Trophoblast cell (in vitro differentiated cells and primary cell): ENCODE data around the gene KIAA0040.

Source experiments
- DNase-seq, 2 donors: peaks; one replicate each; pipeline ENCODE4 v3.0.0-alpha.2; 2016
- H2AFZ ChIP-seq: 2 replicates; pipeline ENCODE4 v1.6.1; 2013; ENCODE audit warnings: low read length, moderate library complexity, mild to moderate bottlenecking; ENCODE audit not compliant: insufficient read depth, poor library complexity
- H2AK5ac ChIP-seq: 2 replicates; pipeline ENCODE4 v1.6.1; 2013; ENCODE audit warnings: mild to moderate bottlenecking, low read length
- H2BK120ac ChIP-seq: 2 replicates; pipeline ENCODE4 v1.6.1; 2013; ENCODE audit warnings: low read length, mild to moderate bottlenecking, moderate library complexity; ENCODE audit not compliant: insufficient read depth, poor library complexity
- H2BK12ac ChIP-seq: 2 replicates; pipeline ENCODE4 v1.6.1; 2013; ENCODE audit warnings: mild to moderate bottlenecking, low read length, moderate library complexity
- H2BK5ac ChIP-seq: 2 replicates; pipeline ENCODE4 v1.6.1; 2013; ENCODE audit warnings: low read length, low read depth, moderate library complexity, mild to moderate bottlenecking; ENCODE audit not compliant: poor library complexity
- H3K14ac ChIP-seq: 2 replicates; pipeline ENCODE4 v1.6.1; 2013; ENCODE audit warnings: mild to moderate bottlenecking, low read length
- H3K18ac ChIP-seq: 2 replicates; pipeline ENCODE4 v1.6.1; 2013; ENCODE audit warnings: mild to moderate bottlenecking, low read length
- H3K23ac ChIP-seq: 2 replicates; pipeline ENCODE4 v1.6.1; 2013; ENCODE audit warnings: low read length
- H3K27ac ChIP-seq: 2 replicates; pipeline ENCODE4 v1.5.1; 2013; ENCODE audit warnings: low read depth, mild to moderate bottlenecking, inconsistent platforms, low read length, moderate library complexity
- H3K27me3 ChIP-seq: 2 replicates; pipeline ENCODE4 v1.6.1; 2013; ENCODE audit warnings: inconsistent platforms, mild to moderate bottlenecking, low read length, moderate library complexity; ENCODE audit not compliant: insufficient read depth
- H3K36me3 ChIP-seq, 2 experiments: 1 replicate in 1 of 2; 2 replicates in 1 of 2; pipeline ENCODE4 v1.6.1; 2013; ENCODE audit warnings: low read length in 2 of 2, mild to moderate bottlenecking in 2 of 2, moderate library complexity in 1 of 2; ENCODE audit not compliant: insufficient read depth in 2 of 2, control insufficient read depth in 1 of 2
- H3K4ac ChIP-seq: 2 replicates; pipeline ENCODE4 v1.6.1; 2013; ENCODE audit warnings: low read depth, mild to moderate bottlenecking, low read length, moderate library complexity
- H3K4me1 ChIP-seq, 2 experiments: 1 replicate in 1 of 2; 2 replicates in 1 of 2; pipeline ENCODE4 v1.6.1; 2013; ENCODE audit warnings: low read length in 2 of 2, mild to moderate bottlenecking in 2 of 2, moderate library complexity in 1 of 2; ENCODE audit not compliant: insufficient read depth in 2 of 2, control insufficient read depth in 1 of 2
- H3K4me2 ChIP-seq: 2 replicates; pipeline ENCODE4 v1.6.1; 2013; ENCODE audit warnings: inconsistent platforms, mild to moderate bottlenecking, low read length, moderate library complexity
- H3K4me3 ChIP-seq: 2 replicates; pipeline ENCODE4 v1.5.1; 2013; ENCODE audit warnings: mild to moderate bottlenecking, low read depth, low read length, inconsistent platforms
- H3K79me1 ChIP-seq: one replicate; pipeline ENCODE4 v1.6.1; 2013; ENCODE audit warnings: low read length
- H3K79me2 ChIP-seq: 2 replicates; pipeline ENCODE4 v1.6.1; 2013; ENCODE audit warnings: low read length, mild to moderate bottlenecking; ENCODE audit not compliant: control insufficient read depth, insufficient read depth, poor library complexity
- H3K9ac ChIP-seq: 2 replicates; pipeline ENCODE4 v1.6.1; 2013; ENCODE audit warnings: mild to moderate bottlenecking, low read length
- H3K9me3 ChIP-seq: 2 replicates; pipeline ENCODE4 v1.6.1; 2013; ENCODE audit warnings: low read depth, mild to moderate bottlenecking, control low read depth, inconsistent platforms, low read length; ENCODE audit not compliant: insufficient read depth
- H4K12ac ChIP-seq: 2 replicates; pipeline ENCODE4 v1.6.1; 2013; ENCODE audit warnings: low read depth, mild to moderate bottlenecking, low read length, moderate library complexity
- H4K8ac ChIP-seq: 2 replicates; pipeline ENCODE4 v1.6.1; 2013; ENCODE audit warnings: low read depth, mild to moderate bottlenecking, low read length, moderate library complexity
- H4K91ac ChIP-seq: one replicate; pipeline ENCODE4 v1.6.1; 2013; ENCODE audit warnings: low read depth, mild to moderate bottlenecking, low read length, moderate library complexity
- WGBS: extraction: QIAGEN DNeasy Blood & Tissue Kit; methylation state at CpG from one replicate; pipeline ENCODE4 v1.1.7; 2013; ENCODE audit warnings: missing lambda C conversion rate; ENCODE audit not compliant: insufficient read length, insufficient coverage; ENCODE audit errors: extremely low coverage; 5-methylcytosine and 5-hydroxymethylcytosine counted together

The KIAA0040 gene

DNA sequence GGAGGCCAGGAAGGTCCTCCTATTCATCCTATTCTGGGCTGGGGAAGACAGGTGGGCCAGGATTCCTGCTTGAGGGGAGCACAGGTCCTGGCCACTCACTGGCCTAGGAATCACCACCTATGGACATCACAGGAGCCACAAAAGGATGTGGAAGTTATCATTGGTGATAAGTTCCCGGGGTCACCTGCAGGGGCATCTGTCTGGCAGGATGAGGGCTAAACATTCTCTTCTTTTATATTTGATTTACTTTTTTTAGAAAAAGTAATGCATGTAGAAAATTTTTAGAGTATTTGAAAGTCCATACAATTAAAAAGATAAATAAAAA lies 33.2 kb upstream of the KIAA0040 start:
- Histone ChIP-seq H4K8ac (no peak overlapping the region), H2BK5ac (no peak overlapping the region), H3K14ac (no peak overlapping the region), H3K36me3 (no peaks in the 10 kb centered on the region), H3K79me2 (no peaks in the 10 kb centered on the region), H2AK5ac (peak overlapping the region; percentile 83), H3K9ac (no peak overlapping the region), H3K9me3 (peaks cover 2% of the 10 kb centered on the region), H3K27ac (no peak overlapping the region), H3K23ac (no peak overlapping the region), H3K79me1 (peaks cover 8% of the 10 kb centered on the region), H3K4ac (no peak overlapping the region), H3K18ac (no peak overlapping the region), H3K27me3 (no peaks in the 10 kb centered on the region), H3K4me2 (no peak overlapping the region), H3K4me3 (no peak overlapping the region), H2BK120ac (no peak overlapping the region), H2BK12ac (peak overlapping the region; percentile 15), H3K4me1 (peaks cover 9 to 14% of the 10 kb centered on the region in 2 experiments), H2AFZ (no peak overlapping the region), H4K91ac (no peak overlapping the region), H4K12ac (no peak overlapping the region)
- no peak for DNase-seq
- WGBS, result no CpG with 5 or more reads among the region's 1 CpG

DNA sequence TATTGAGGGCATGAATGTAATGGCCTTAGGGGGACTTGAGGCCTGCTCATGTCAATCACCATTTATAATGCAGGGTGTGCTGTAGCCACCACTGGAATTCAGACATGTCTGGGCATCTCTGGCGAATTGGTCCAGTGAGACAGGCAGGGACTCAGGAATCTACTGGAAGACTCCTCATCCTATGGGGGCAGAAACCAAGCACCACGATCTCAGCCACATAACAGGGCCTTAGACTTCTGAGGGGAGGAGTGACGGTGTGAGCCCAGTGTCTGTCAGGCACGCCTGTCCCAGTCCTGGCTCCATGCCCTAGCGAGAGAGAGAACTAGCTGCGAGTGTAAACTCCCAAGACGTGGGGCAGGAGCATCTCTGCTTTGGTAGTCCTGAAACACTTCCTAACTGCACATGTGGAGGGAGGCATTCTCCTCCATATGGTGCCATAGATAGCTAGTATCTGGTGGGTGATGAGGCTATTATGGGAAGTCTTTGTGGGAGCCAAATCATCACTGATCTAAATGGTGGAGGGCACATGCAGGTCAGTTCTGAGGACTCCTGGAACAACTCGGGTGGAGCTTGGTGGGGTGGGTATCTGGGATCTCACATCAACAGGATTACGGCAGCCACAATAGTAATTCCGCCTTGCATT lies 29.8 kb upstream of the KIAA0040 start:
- no peak overlapping the region for H3K4me2 ChIP-seq
- no CpG with 5 or more reads among the region's 10 CpGs for WGBS

GRCh38 chr1:175221557-175222175 lies 29.1 kb upstream of the KIAA0040 start:
- peaks cover 9 to 14% of the 10 kb centered on the region in 2 experiments for H3K4me1 ChIP-seq
- peak overlapping the region; percentile 7 for H4K91ac ChIP-seq
- no peaks in the 10 kb centered on the region for H3K79me2 ChIP-seq
- no peak overlapping the region for H3K4me2 ChIP-seq
- H3K36me3 ChIP-seq, result no peaks in the 10 kb centered on the region
- peak overlapping the region; percentile 54 for H3K27ac ChIP-seq
- no peak overlapping the region for H2AK5ac ChIP-seq
- H4K12ac ChIP-seq, result no peak overlapping the region
- no peaks in the 10 kb centered on the region for H3K27me3 ChIP-seq
- no peak overlapping the region for H4K8ac ChIP-seq
- peaks cover 8% of the 10 kb centered on the region for H3K79me1 ChIP-seq
- no peak overlapping the region for H2AFZ ChIP-seq
- DNase-seq, result peak; percentile 58 to 69
- H3K23ac ChIP-seq, result no peak overlapping the region
- no peak overlapping the region for H3K14ac ChIP-seq
- no CpG with 5 or more reads among the region's 10 CpGs for WGBS
- no peak overlapping the region for H3K9ac ChIP-seq
- no peak overlapping the region for H2BK5ac ChIP-seq
- H3K4me3 ChIP-seq, result no peak overlapping the region
- peaks cover 2% of the 10 kb centered on the region for H3K9me3 ChIP-seq
- H2BK120ac ChIP-seq, result no peak overlapping the region
- H3K4ac ChIP-seq, result no peak overlapping the region
- no peak overlapping the region for H3K18ac ChIP-seq
- no peak overlapping the region for H2BK12ac ChIP-seq

More for the DNA sequence above, 29.8 kb upstream of the KIAA0040 start:
- Histone ChIP-seq H3K23ac (no peak overlapping the region), H3K14ac (peak overlapping the region; percentile 3), H3K36me3 (no peaks in the 10 kb centered on the region), H4K8ac (peak overlapping the region; percentile 1), H3K4ac (peak overlapping the region; percentile 0), H2BK120ac (peak overlapping the region; percentile 9), H3K4me3 (no peak overlapping the region), H2BK5ac (peak overlapping the region; percentile 7), H3K4me1 (peaks cover 9 to 14% of the 10 kb centered on the region in 2 experiments), H3K18ac (peak overlapping the region; percentile 2), H4K12ac (no peak overlapping the region), H3K27ac (peak overlapping the region; percentile 54), H3K9me3 (peaks cover 2% of the 10 kb centered on the region), H2AK5ac (peak overlapping the region; percentile 2), H4K91ac (peak overlapping the region; percentile 28), H3K9ac (no peak overlapping the region), H3K79me2 (no peaks in the 10 kb centered on the region), H3K79me1 (peaks cover 8% of the 10 kb centered on the region), H3K27me3 (no peaks in the 10 kb centered on the region), H2BK12ac (peak overlapping the region; percentile 3), H2AFZ (no peak overlapping the region)
- no peak for DNase-seq

GRCh38 chr1:175220853-175221556 lies 28.4 kb upstream of the KIAA0040 start:
- peak overlapping the region; percentile 62 for H2BK120ac ChIP-seq
- peaks cover 2% of the 10 kb centered on the region for H3K9me3 ChIP-seq
- no peaks in the 10 kb centered on the region for H3K27me3 ChIP-seq
- H3K4me2 ChIP-seq, result no peak overlapping the region
- H3K79me2 ChIP-seq, result no peaks in the 10 kb centered on the region
- H2BK12ac ChIP-seq, result no peak overlapping the region
- no CpG with 5 or more reads among the region's 11 CpGs for WGBS
- no peak for DNase-seq
- H4K8ac ChIP-seq, result peak overlapping the region; percentile 22
- peaks cover 8% of the 10 kb centered on the region for H3K79me1 ChIP-seq
- peaks cover 9 to 14% of the 10 kb centered on the region in 2 experiments for H3K4me1 ChIP-seq
- H3K9ac ChIP-seq, result no peak overlapping the region
- no peak overlapping the region for H3K4ac ChIP-seq
- H4K91ac ChIP-seq, result peak overlapping the region; percentile 56
- no peak overlapping the region for H2BK5ac ChIP-seq
- no peak overlapping the region for H2AK5ac ChIP-seq
- H2AFZ ChIP-seq, result no peak overlapping the region
- no peaks in the 10 kb centered on the region for H3K36me3 ChIP-seq
- H3K18ac ChIP-seq, result no peak overlapping the region
- H4K12ac ChIP-seq, result no peak overlapping the region
- H3K4me3 ChIP-seq, result no peak overlapping the region
- H3K27ac ChIP-seq, result no peak overlapping the region
- H3K14ac ChIP-seq, result no peak overlapping the region
- no peak overlapping the region for H3K23ac ChIP-seq
